Activated CD8-positive, alpha-beta memory T cell treated with anti-CD3 and anti-CD28 coated beads, Interleukin-2, amount 50 U/mL, for 24 hours (primary cell): ENCODE data around the gene SMIM35.

Experiments used
- DNase-seq: peaks from one replicate; pipeline ENCODE4 v3.0.0-alpha.2; 2020; ENCODE audit errors: extremely low read depth

SMIM35 gene

DNA sequence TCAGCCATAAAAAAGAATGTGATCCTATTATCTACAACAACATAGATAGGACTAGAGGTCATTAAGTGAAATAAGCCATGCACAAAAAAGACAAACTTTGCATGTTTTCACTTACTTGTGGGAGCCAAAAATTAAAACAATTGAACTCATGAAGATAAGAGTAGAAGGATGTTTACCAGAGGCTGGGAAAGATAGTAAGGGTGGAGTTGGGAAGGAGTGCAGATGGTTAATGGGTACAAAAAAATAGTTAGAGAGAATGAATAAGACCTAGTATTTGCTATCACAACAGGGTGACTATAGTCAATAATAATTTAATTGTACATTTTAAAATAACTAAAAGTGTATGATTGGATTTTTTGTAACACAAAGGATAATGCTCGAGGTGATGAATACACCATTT lies 127.8 kb downstream of the SMIM35 start:
- no peak for DNase-seq
